Measurements from ENCODE around the gene EIF1AD. TPM values are rescaled to one million over a fixed set of nuclear protein-coding genes. Genes with fewer than 3 reads are reported as not detected.
A peak's percentile ranks its signal among the peaks of the same experiment; 100 is the strongest.

Gene EIF1AD
- total and polyA plus RNA-seq, 9 donors: 15.2 to 42.1 (median 30.2) TPM

DNA sequence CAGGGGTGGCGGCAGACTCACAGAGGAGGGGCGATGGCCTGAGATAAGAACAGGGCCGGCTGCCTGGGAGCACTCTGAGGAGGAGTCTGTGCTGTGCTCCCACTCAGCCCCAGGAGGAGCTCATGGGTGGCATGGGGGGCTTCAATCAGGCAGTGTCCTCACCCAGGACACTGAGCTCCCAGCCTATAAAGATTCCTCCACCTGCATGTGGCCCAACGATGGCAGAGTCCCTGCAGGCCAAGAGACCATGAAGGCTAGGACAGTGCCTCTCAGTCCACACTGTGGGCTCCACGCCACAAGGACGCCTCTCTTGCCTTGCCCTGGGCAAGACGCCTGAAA, 11.8 kb upstream of the EIF1AD start:
- TF ChIP-seq EP300 (IDR thresholded peaks at IDR 0.05) (no peak), POLR2A (IDR thresholded peaks at IDR 0.05) (no peak)
- TF ChIP-seq, protein P1, sequence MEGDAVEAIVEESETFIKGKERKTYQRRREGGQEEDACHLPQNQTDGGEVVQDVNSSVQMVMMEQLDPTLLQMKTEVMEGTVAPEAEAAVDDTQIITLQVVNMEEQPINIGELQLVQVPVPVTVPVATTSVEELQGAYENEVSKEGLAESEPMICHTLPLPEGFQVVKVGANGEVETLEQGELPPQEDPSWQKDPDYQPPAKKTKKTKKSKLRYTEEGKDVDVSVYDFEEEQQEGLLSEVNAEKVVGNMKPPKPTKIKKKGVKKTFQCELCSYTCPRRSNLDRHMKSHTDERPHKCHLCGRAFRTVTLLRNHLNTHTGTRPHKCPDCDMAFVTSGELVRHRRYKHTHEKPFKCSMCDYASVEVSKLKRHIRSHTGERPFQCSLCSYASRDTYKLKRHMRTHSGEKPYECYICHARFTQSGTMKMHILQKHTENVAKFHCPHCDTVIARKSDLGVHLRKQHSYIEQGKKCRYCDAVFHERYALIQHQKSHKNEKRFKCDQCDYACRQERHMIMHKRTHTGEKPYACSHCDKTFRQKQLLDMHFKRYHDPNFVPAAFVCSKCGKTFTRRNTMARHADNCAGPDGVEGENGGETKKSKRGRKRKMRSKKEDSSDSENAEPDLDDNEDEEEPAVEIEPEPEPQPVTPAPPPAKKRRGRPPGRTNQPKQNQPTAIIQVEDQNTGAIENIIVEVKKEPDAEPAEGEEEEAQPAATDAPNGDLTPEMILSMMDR (IDR thresholded peaks at IDR 0.05): no peak
- WGBS, 3 donors: 53 to 54% (median 53%) methylated on average over 7 of the region's 7 CpGs
- intact Hi-C loops (cut with DNase I): no loop called here
- no peak for DNase-seq
- H3K27ac ChIP-seq: no peak overlapping the region
- no peaks in the 10 kb centered on the region for H3K9me3 ChIP-seq
- H3K36me3 ChIP-seq: no peaks in the 10 kb centered on the region
- H3K4me3 ChIP-seq: no peak overlapping the region
- no peaks in the 10 kb centered on the region for H3K27me3 ChIP-seq
- H3K4me1 ChIP-seq (ENCODE audit: insufficient read depth): no peaks in the 10 kb centered on the region

DNA sequence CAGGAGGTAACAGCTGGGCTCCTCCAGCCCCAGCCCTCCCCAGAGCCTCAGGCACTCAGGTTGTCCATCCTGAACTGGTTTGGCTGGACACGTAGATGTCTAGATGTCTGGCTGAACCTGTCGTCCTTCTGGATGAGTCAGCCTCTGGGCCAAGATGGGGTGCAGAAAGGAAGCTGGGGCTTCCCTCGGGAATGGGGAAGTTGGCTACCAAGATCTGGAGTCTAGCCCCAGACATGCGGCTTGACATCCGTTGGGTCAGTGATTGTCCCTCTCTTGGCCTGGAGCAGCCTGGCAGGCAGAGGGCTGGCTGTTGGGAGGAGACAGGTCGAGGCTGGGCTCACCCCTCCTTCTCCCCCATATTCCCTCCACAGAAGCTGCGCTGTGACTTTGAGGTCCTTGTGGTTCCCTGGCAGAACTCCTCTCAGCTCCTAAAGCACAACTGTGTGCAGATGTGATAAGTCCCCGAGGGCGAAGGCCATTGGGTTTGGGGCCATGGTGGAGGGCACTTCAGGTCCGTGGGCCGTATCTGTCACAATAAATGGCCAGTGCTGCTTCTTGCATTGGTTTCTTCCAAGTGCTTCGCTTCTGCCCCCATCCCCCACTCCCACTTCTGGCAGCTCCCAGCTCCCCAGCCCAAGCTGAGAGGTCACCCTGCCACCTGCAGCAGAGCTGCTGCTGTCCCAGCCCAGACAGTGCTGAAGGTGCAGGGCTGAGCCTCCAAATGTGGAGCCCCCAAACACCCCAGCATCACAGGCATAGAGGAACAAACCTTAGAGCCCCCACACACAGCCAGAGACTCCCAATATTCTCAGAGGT, 11.2 kb upstream of the EIF1AD start:
- Histone ChIP-seq H3K36me3 (no peaks in the 10 kb centered on the region), H3K4me3 (no peak overlapping the region), H3K27me3 (no peaks in the 10 kb centered on the region), H3K4me1 (ENCODE audit: insufficient read depth) (no peaks in the 10 kb centered on the region), H3K9me3 (no peaks in the 10 kb centered on the region), H3K27ac (no peak overlapping the region)
- DNase-seq: no peak
- no peak for TF ChIP-seq POLR2A (IDR thresholded peaks at IDR 0.05)
- WGBS, 3 donors: 47 to 53% (median 50%) methylated on average over 12 of the region's 12 CpGs
- intact Hi-C loops (cut with DNase I): no loop called here

DNA sequence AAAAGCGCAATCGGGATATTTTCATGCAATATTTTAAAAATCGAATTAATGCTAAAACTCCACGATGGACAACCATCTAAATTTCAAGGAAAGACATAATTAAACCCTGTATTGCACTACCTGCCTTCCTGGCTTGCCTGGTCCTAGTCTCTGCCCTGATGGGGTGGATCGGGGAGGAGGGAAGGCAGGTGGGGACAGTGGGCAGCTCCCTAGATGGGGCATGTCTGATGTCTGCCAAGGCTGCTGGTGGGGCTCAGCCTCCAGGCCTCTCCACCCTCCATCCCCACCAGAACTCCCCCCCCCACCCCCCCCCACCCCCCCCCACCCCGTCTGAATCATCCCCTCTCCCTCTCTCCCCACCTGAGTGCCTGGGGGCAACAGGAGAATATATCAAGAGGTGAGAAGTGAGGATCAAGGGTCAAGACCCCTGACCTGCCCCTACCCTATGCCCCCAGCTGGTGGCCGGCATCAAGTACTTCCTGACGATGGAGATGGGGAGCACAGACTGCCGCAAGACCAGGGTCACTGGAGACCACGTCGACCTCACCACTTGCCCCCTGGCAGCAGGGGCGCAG, 10.5 kb upstream of the EIF1AD start:
- Histone ChIP-seq H3K9me3 (no peaks in the 10 kb centered on the region), H3K4me3 (no peak overlapping the region), H3K27ac (no peak overlapping the region), H3K4me1 (ENCODE audit: insufficient read depth) (no peaks in the 10 kb centered on the region), H3K36me3 (no peaks in the 10 kb centered on the region), H3K27me3 (no peaks in the 10 kb centered on the region)
- intact Hi-C loops (cut with DNase I): no loop called here
- WGBS, 3 donors: 41 to 48% (median 45%) methylated on average over 12 of the region's 12 CpGs
- TF ChIP-seq, protein P1 (IDR thresholded peaks at IDR 0.05): no peak
- DNase-seq: no peak

DNA sequence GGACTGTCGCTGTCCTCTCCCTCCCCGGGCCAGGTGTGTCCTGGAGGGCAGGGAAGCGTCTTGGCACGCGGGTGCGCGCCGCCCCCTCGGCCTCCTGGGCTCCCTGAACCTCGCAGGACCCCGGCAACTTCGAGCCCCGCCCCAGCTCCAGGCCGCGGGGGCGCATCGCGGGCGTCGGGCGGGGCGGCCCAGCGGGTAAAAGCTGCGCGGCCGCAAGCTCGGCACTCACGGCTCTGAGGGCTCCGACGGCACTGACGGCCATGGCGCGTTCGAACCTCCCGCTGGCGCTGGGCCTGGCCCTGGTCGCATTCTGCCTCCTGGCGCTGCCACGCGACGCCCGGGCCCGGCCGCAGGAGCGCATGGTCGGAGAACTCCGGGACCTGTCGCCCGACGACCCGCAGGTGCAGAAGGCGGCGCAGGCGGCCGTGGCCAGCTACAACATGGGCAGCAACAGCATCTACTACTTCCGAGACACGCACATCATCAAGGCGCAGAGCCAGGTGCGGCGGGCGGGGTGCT, 9.9 kb upstream of the EIF1AD start, which contains the start of gene CST6:
Gene CST6, plus strand, starts transcription at position 224 of the 519 bp plus-strand sequence. Its CDS starts 37 bp downstream, at position 261.
- Histone ChIP-seq H3K4me1 (ENCODE audit: insufficient read depth) (no peaks in the 10 kb centered on the region), H3K27ac (no peak within 1 kb of the TSS), H3K36me3 (no peaks in the 10 kb centered on the region), H3K27me3 (no peaks in the 10 kb centered on the region), H3K9me3 (no peaks in the 10 kb centered on the region), H3K4me3 (peak within 1 kb of the TSS; percentile 32)
- WGBS, 3 donors: 5 to 14% (median 6%) methylated on average over 33 to 61 of the region's 61 CpGs
- no peak for DNase-seq
- intact Hi-C loops (cut with DNase I): no loop called here
- TF ChIP-seq EP300 (IDR thresholded peaks at IDR 0.05): no peak
- TF ChIP-seq, protein P1 (IDR thresholded peaks at IDR 0.05): no peak
- no peak for TF ChIP-seq POLR2A (IDR thresholded peaks at IDR 0.05)
